K562 (cell line): ENCODE measurements around the gene ACTR3C. TPM values are rescaled to one million over a fixed set of nuclear protein-coding genes. Genes with fewer than 3 reads are reported as not detected.
A peak's percentile ranks its signal among the peaks of the same experiment; 100 is the strongest.

Source experiments
- ATAC-seq: fragments of 200-7000 bp; cut with Tn5 transposase; 3 replicates; pipeline ENCODE4 v1.9.1; 2020; ENCODE audit warnings: moderate library complexity
- BruUV-seq: library from RNA; stranded (reverse); fragments of 400-500 nt; replicated peaks from 2 replicates; lab custom pipeline; 2021; lab: Mats Ljungman, UMichigan
- CTCF ChIA-PET: fragments of 300-600 bp; formaldehyde crosslinking; extraction: SDS; loops from one replicate; lab custom pipeline; 2021; ENCODE audit warnings: low intra/inter-chr PET ratio; lab: Yijun Ruan, JAX
- POLR2A ChIA-PET: fragments of 300-600, 350-650 bp; sonication (Branson Sonifier 250); formaldehyde crosslinking; extraction: SDS; loops from one replicate; lab custom pipeline; 2021; ENCODE audit warnings: antibody characterized with exemption, inconsistent platforms; lab: Yijun Ruan, JAX
- DNase-seq, 4 experiments: peaks; one replicate each; pipeline versions ENCODE4 v3.0.0 to v3.0.0-alpha.2; 2011 to 2018; ENCODE audit warnings: low spot score in 3 of 4, mixed read lengths in 3 of 4; ENCODE audit errors: extremely low read depth in 1 of 4
- FAIRE-seq: peaks from 2 replicates; lab custom pipeline; 2011; peaks lifted over from hg19 to GRCh38; lab: Jason Lieb, UNC
- H2AFZ ChIP-seq: 2 replicates; pipeline ENCODE4 v1.6.0; 2011; ENCODE audit warnings: low read depth, low read length, control low read depth, inconsistent platforms
- H3K27ac ChIP-seq: fragments of 200-600 bp; 3 replicates; pipeline ENCODE4 v1.8.0; 2011; ENCODE audit warnings: low read depth, mild to moderate bottlenecking, control low read depth, inconsistent platforms, low read length, moderate library complexity, mixed read lengths; ENCODE audit errors: extremely low read depth
- H3K27me3 ChIP-seq, 2 experiments: fragments of 300-600 bp in 1 of 2; 2 replicates in 1 of 2; 3 replicates in 1 of 2; pipeline versions ENCODE4 v1.6.0 to v1.8.0; 2011; ENCODE audit warnings: inconsistent platforms in 2 of 2, low read length in 2 of 2, mild to moderate bottlenecking in 1 of 2, mixed read lengths in 1 of 2, moderate library complexity in 1 of 2; ENCODE audit not compliant: control insufficient read depth in 2 of 2, insufficient read depth in 2 of 2
- H3K36me3 ChIP-seq: fragments of 300-600 bp; 3 replicates; pipeline ENCODE4 v1.8.0; 2011; ENCODE audit warnings: mild to moderate bottlenecking, low read length, inconsistent platforms; ENCODE audit not compliant: control insufficient read depth, insufficient read depth
- H3K4me1 ChIP-seq, 2 experiments: fragments of 200-600 bp in 1 of 2; replicated peaks in 1 of 2; 2 replicates in 1 of 2; 3 replicates in 1 of 2; pipeline versions ENCODE4 v1.5.1 to v1.8.0; 2011; ENCODE audit warnings: inconsistent platforms in 2 of 2, low read length in 2 of 2, mild to moderate bottlenecking in 1 of 2, mixed read lengths in 1 of 2, moderate library complexity in 1 of 2; ENCODE audit not compliant: control insufficient read depth in 2 of 2, insufficient read depth in 2 of 2
- H3K4me2 ChIP-seq: 2 replicates; pipeline ENCODE4 v1.6.1; 2011; ENCODE audit warnings: low read length, control low read depth, inconsistent platforms, mixed read lengths; ENCODE audit not compliant: insufficient read depth
- H3K4me3 ChIP-seq: fragments of 200-600 bp; sonication (generic), shearing (Covaris generic); 2 replicates; pipeline ENCODE4 v1.5.1; 2016; ENCODE audit warnings: control low read depth, inconsistent platforms
- H3K79me2 ChIP-seq: fragments of 200-600 bp; 3 replicates; pipeline ENCODE4 v1.8.0; 2011; ENCODE audit warnings: low read length, inconsistent platforms; ENCODE audit not compliant: control insufficient read depth, insufficient read depth
- H3K9ac ChIP-seq, 2 experiments: 2 replicates each; pipeline versions ENCODE4 v1.6.0 to v1.6.1; 2011; ENCODE audit warnings: low read depth in 2 of 2, low read length in 2 of 2, control low read depth in 1 of 2, inconsistent platforms in 1 of 2, mild to moderate bottlenecking in 1 of 2, mixed read lengths in 1 of 2; ENCODE audit not compliant: insufficient read depth in 1 of 2
- H3K9me1 ChIP-seq: one replicate; pipeline ENCODE4 v1.6.0; 2011; ENCODE audit warnings: inconsistent platforms, mild to moderate bottlenecking, low read length, moderate library complexity; ENCODE audit not compliant: control insufficient read depth, insufficient read depth
- H3K9me3 ChIP-seq: replicated peaks from 2 replicates; pipeline ENCODE4 v1.5.1; 2011; ENCODE audit warnings: low read depth, low read length, inconsistent platforms; ENCODE audit not compliant: control insufficient read depth, insufficient read depth
- H4K20me1 ChIP-seq: replicated peaks from 2 replicates; pipeline ENCODE4 v1.6.1; 2011; ENCODE audit warnings: low read length, inconsistent platforms, mixed read lengths; ENCODE audit not compliant: control insufficient read depth, insufficient read depth
- JUN ChIP-seq, 2 experiments: sonication (generic) in 1 of 2; formaldehyde crosslinking in 1 of 2; IDR thresholded peaks; 2 replicates each; pipeline versions ENCODE4 v1.6.1 to v1.8.0; 2012 to 2022; ENCODE audit warnings: borderline replicate concordance in 2 of 2, mild to moderate bottlenecking in 2 of 2, improper control_type of control experiment in 1 of 2, low read depth in 1 of 2, low read length in 1 of 2, missing genetic modification reagents in 1 of 2
- NR2C2 ChIP-seq, 2 experiments: fragments of 200-800 bp in 1 of 2; sonication (Bioruptor generic) in 1 of 2; sonication (generic) in 1 of 2; formaldehyde crosslinking in 1 of 2; IDR thresholded peaks; 2 replicates each; pipeline versions ENCODE4 v1.6.1 to v1.8.0; 2016 to 2022; ENCODE audit warnings: mild to moderate bottlenecking in 1 of 2, missing compliant biosample characterization in 1 of 2, missing genetic modification characterization in 1 of 2, missing genetic modification reagents in 1 of 2
- POLR2G ChIP-seq: fragments of 200-400 bp; formaldehyde crosslinking; IDR thresholded peaks from 2 replicates; pipeline ENCODE4 v1.6.1; 2017; ENCODE audit warnings: low read depth, mild to moderate bottlenecking, antibody characterized with exemption, low read length, moderate library complexity
- POLR3A ChIP-seq: IDR thresholded peaks from 2 replicates; pipeline ENCODE4 v1.6.1; 2011; ENCODE audit warnings: borderline replicate concordance, mild to moderate bottlenecking, moderate library complexity; ENCODE audit not compliant: insufficient read length, insufficient read depth; ENCODE audit errors: extremely low read depth
- PPARD ChIP-seq: fragments of 250-450 bp; sonication (Bioruptor Pico); IDR thresholded peaks from 2 replicates; pipeline ENCODE4 v1.8.0; 2022; ENCODE audit warnings: inconsistent platforms, mild to moderate bottlenecking, moderate library complexity
- ZNF184 ChIP-seq: sonication (generic); formaldehyde crosslinking; IDR thresholded peaks from 2 replicates; pipeline ENCODE4 v1.5.0; 2020; ENCODE audit warnings: missing genetic modification reagents
- ZNF609 ChIP-seq: sonication (generic); formaldehyde crosslinking; IDR thresholded peaks from 2 replicates; pipeline ENCODE4 v1.8.1; 2023; ENCODE audit warnings: missing genetic modification reagents, mild to moderate bottlenecking, borderline replicate concordance
- WGBS: fragments of 100-300 bp; shearing (Covaris generic); methylation state at CpG from one replicate; pipeline ENCODE4 v1.1.6; 2016; ENCODE audit warnings: low coverage, mixed read lengths; ENCODE audit not compliant: insufficient coverage; ENCODE audit errors: missing lambda C conversion rate; 5-methylcytosine and 5-hydroxymethylcytosine counted together
- in situ Hi-C: fragments of 300-500 bp; cut with MboI; formaldehyde crosslinking; loops from 4 replicates; pipeline ENCODE4 v1.15.0; 2018; ENCODE audit warnings: inconsistent platforms, mixed read lengths
- intact Hi-C: fragments of 100-400 bp; cut with micrococcal nuclease; formaldehyde crosslinking; loops from 2 replicates; pipeline ENCODE4 v1.14.2; 2022
- polyA plus RNA-seq, 8 experiments: library from polyadenylated mRNA; depleted of rRNA in 4 of 8; stranded (reverse) in 5 of 8; unstranded in 3 of 8; fragments of >200 nt; fragmentation: Nextera tagmentation in 2 of 8; fragmentation: Illumina TruSeq in 1 of 8; extraction: Ambion mirVana in 2 of 8; extraction: Trizol in 1 of 8; gene quantifications; 2 replicates each; pipeline versions ENCODE4 v1.2.1 to v1.2.3, GENCODE V29; 2011 to 2014; ENCODE audit warnings: inconsistent platforms in 1 of 8, missing spikeins in 1 of 8
- total RNA-seq, 7 experiments: library from RNA; depleted of rRNA in 6 of 7; stranded (reverse); fragments of >200 nt in 6 of 7; fragmentation: Illumina TruSeq in 2 of 7; extraction: Trizol in 2 of 7; gene quantifications; 2 replicates each; pipeline versions ENCODE4 v1.2.1 to v1.2.3, GENCODE V29; 2011 to 2021; ENCODE audit warnings: low replicate concordance in 1 of 7
- TF ChIP-seq, protein P1 (sequence below): fragments of 450-650 bp; formaldehyde crosslinking; IDR thresholded peaks from 2 replicates; pipeline ENCODE4 v1.4.0; 2020; ENCODE audit warnings: mild to moderate bottlenecking, moderate library complexity
- TF ChIP-seq, protein P2 (sequence below): sonication (generic); formaldehyde crosslinking; IDR thresholded peaks from 2 replicates; pipeline ENCODE4 v1.8.0; 2022; ENCODE audit warnings: missing genetic modification reagents, mild to moderate bottlenecking, borderline replicate concordance

Gene ACTR3C
- total and polyA plus RNA-seq, 9 of the 15 experiments (the other 6 are each of a cell fraction or from before 2014, with no cell fraction given), result 9.0 to 35.4 (median 13.3) TPM

DNA sequence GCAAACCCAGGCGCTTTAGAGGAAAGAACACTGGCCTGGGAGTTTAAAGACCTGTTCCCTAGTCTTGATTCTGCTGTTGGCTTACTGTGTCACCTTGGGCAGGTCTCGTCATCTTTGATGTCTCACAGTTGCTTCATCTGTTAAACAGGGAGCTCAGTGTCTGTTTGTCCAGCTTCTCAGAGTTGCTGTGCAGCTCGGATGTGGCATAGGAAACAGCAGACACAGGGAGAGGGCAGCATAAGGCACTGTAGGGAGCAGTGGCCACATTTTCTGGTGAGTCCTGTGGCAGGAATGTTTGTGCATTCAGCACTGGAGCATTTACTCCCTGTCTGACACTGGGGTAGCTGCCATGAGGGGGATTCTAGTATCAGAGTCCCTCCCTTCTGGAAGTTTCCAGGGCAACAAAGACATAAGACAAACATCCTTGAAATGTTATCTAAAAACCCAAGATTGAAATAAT lies 47.3 kb upstream of the ACTR3C start (continued):
- TF ChIP-seq, protein P1, sequence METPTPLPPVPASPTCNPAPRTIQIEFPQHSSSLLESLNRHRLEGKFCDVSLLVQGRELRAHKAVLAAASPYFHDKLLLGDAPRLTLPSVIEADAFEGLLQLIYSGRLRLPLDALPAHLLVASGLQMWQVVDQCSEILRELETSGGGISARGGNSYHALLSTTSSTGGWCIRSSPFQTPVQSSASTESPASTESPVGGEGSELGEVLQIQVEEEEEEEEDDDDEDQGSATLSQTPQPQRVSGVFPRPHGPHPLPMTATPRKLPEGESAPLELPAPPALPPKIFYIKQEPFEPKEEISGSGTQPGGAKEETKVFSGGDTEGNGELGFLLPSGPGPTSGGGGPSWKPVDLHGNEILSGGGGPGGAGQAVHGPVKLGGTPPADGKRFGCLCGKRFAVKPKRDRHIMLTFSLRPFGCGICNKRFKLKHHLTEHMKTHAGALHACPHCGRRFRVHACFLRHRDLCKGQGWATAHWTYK (CRISPR knock-in tag), result no peak
- TF ChIP-seq, protein P2, sequence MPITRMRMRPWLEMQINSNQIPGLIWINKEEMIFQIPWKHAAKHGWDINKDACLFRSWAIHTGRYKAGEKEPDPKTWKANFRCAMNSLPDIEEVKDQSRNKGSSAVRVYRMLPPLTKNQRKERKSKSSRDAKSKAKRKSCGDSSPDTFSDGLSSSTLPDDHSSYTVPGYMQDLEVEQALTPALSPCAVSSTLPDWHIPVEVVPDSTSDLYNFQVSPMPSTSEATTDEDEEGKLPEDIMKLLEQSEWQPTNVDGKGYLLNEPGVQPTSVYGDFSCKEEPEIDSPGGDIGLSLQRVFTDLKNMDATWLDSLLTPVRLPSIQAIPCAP (CRISPR knock-in tag), result no peak

GRCh38 chr7:150369748-150370501 lies 46.6 kb upstream of the ACTR3C start:
- WGBS, result 37% methylated on average over 23 of the region's 23 CpGs
- Histone ChIP-seq H2AFZ (0 out of 2 replicates have a peak overlapping the region, but pooled peaks have one; percentile 82), H3K36me3 (peaks cover 58% of the 10 kb centered on the region), H3K9me1 (no peaks in the 10 kb centered on the region), H3K4me3 (peak overlapping the region; percentile 79), H3K27me3 (no peaks in the 10 kb centered on the region), H3K9ac (peak overlapping the region; percentile 98 to 99), H3K4me2 (peak overlapping the region; percentile 100), H3K27ac (peak overlapping the region; percentile 97), H3K9me3 (no peaks in the 10 kb centered on the region), H4K20me1 (no peaks in the 10 kb centered on the region; the same call in 1 of the 2 replicates), H3K4me1 (peaks cover 53 to 64% of the 10 kb centered on the region in 2 experiments), H3K79me2 (peaks cover 66% of the 10 kb centered on the region)
- ATAC-seq (peak; percentile 3), DNase-seq (peak in 3 of 4 experiments; percentile 27 to 38 (median 32)), FAIRE-seq (no peak)
- ChIA-PET POLR2A (interaction anchor here (0.6 to 3.5 kb wide), 13 partner anchors 8 to 580 kb away, joined by 3 to 30 read pairs (median 4); partner anchors contain the start of genes ACTR3C and LRRC61), CTCF (no interaction called here)
- no TSS peak for BruUV-seq
- intact Hi-C loops (loop anchor here (2.0 kb wide), 2 partner anchors 31 to 47 kb away; partner anchors contain the start of genes ACTR3C and LRRC61), in situ Hi-C loops (no loop called here)
- TF ChIP-seq ZNF184 (CRISPR knock-in tag) (no peak), PPARD (no peak), POLR3A (no peak), ZNF609 (CRISPR knock-in tag) (peak; percentile 96; the same call in 1 of the 2 replicates), POLR2G (peak; percentile 42; the same call in 1 of the 2 replicates), JUN (IDR thresholded peaks at IDR 0.05; ENCODE audit: borderline replicate concordance, low read depth, low read length) (no peak), JUN (CRISPR knock-in tag; IDR thresholded peaks at IDR 0.05; ENCODE audit: borderline replicate concordance) (0 out of 2 replicates have a peak, but pooled peaks have one; percentile 39), NR2C2 (CRISPR knock-in tag; IDR thresholded peaks at IDR 0.05) (peak; percentile 59; the same call in 1 of the 2 replicates), NR2C2 (tag; IDR thresholded peaks at IDR 0.05) (no peak)
